Skeletal muscle tissue (tissue), 4 donors: ENCODE results near the gene CDH12. TPM values are rescaled to one million over a fixed set of nuclear protein-coding genes. Genes with fewer than 3 reads are reported as not detected.
"Not testable (repeated sequence)": the region's sequence is repeated elsewhere in the genome, so short reads cannot be mapped to it uniquely, and the experiment has no call there.

Source experiments
- H3K27ac ChIP-seq: one replicate; pipeline ENCODE4 v1.7.0; 2013; ENCODE audit warnings: mild to moderate bottlenecking, low read depth, low read length, inconsistent platforms
- H3K27me3 ChIP-seq, 3 donors: one replicate each; pipeline ENCODE4 v1.7.0; 2013; ENCODE audit warnings: low read length in 3 of 3; ENCODE audit not compliant: control insufficient read depth in 3 of 3, insufficient read depth in 3 of 3
- H3K36me3 ChIP-seq, 3 donors: one replicate each; pipeline ENCODE4 v1.7.0; 2013; ENCODE audit warnings: low read length in 3 of 3; ENCODE audit not compliant: control insufficient read depth in 3 of 3, insufficient read depth in 3 of 3
- H3K4me1 ChIP-seq, 3 donors: one replicate each; pipeline ENCODE4 v1.7.0; 2013; ENCODE audit warnings: low read length in 3 of 3, mild to moderate bottlenecking in 3 of 3; ENCODE audit not compliant: control insufficient read depth in 3 of 3, insufficient read depth in 3 of 3
- H3K4me3 ChIP-seq, 3 donors: one replicate each; pipeline ENCODE4 v1.7.0; 2013; ENCODE audit warnings: low read length in 3 of 3
- H3K9ac ChIP-seq, 3 donors: one replicate each; pipeline ENCODE4 v1.7.0; 2013; ENCODE audit warnings: low read length in 3 of 3, mild to moderate bottlenecking in 3 of 3, moderate library complexity in 2 of 3, low read depth in 1 of 3
- H3K9me3 ChIP-seq, 3 donors: one replicate each; pipeline ENCODE4 v1.7.0; 2013; ENCODE audit warnings: low read length in 3 of 3; ENCODE audit not compliant: control insufficient read depth in 3 of 3
- total RNA-seq: library from RNA; depleted of rRNA; stranded (reverse); fragments of >200 nt; gene quantifications from one replicate; pipeline ENCODE4 v1.2.3, GENCODE V29; 2014
- donor health status: Osteomylitis.

Gene CDH12
- total RNA-seq, 1 donor from 2014 or later: 1.6 TPM

DNA sequence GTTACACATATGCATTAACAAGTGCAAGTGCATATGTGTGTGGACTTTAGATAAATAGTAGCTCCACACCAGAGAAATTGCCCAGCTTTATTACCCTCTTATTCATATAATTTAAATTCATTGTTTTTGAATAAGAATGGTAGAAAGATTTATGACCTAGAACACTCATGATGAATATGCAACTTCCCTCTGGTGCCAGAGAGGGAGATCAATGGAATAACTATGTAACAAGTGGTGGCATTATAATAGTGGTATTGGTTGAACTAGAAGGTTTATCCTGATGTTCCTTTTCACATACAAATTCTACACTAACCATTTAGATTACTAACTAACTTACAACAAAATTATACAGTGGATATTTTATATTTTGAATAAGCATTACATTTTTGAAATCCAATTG is 607.4 kb downstream of the CDH12 start:
- no peak overlapping the region for H3K9ac ChIP-seq
- H3K9me3 ChIP-seq: no peaks in the 10 kb centered on the region
- H3K4me1 ChIP-seq: no peaks in the 10 kb centered on the region
- H3K27me3 ChIP-seq: no peaks in the 10 kb centered on the region
- H3K4me3 ChIP-seq: no peak overlapping the region
- H3K27ac ChIP-seq: no peak overlapping the region
- H3K36me3 ChIP-seq: no peaks in the 10 kb centered on the region

DNA sequence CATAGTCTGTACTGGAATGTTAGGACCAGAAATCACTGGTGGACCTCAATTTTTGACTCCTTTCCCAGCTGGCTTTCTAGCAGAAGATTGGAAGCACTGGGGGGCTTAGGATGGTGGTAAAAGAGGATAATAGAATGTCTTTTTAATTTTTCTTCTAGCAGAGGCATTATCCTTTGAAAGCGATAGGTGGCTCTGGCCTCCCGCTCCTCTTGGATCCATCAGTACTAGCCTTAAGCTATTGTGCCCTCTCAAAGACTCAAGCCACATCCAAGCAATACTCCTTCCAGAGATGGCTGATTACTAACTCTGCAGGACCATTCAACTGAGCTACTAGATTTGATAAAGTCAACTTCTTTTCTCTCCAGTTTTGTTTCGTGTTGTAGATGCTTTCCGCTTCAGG is 610.6 kb downstream of the CDH12 start:
- H3K9me3 ChIP-seq: no peaks in the 10 kb centered on the region
- H3K27me3 ChIP-seq: no peaks in the 10 kb centered on the region
- no peaks in the 10 kb centered on the region for H3K36me3 ChIP-seq
- no peak overlapping the region for H3K27ac ChIP-seq
- no peak overlapping the region for H3K9ac ChIP-seq
- H3K4me3 ChIP-seq: no peak overlapping the region
- no peaks in the 10 kb centered on the region for H3K4me1 ChIP-seq

DNA sequence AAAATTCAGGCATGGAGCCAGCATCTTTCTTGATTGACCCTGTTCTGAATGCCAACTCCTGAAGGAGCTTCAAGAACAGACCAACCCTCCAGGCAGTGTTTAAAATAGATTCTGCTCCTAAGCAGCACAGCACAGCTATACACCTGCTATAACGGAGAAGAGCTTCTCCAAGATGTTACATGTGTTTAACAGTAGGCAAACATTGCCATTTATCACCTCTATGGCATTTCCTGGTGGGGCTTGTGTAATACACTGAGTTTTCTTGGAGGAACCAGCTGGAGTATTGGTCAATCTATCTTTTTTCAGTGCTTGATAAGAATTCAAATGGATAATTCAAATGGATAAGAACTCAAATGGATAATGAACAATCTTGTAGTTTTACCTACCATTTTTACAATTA is 615.1 kb downstream of the CDH12 start:
- no peak overlapping the region for H3K4me3 ChIP-seq
- H3K4me1 ChIP-seq: no peaks in the 10 kb centered on the region
- H3K27me3 ChIP-seq: no peaks in the 10 kb centered on the region
- no peaks in the 10 kb centered on the region for H3K9me3 ChIP-seq
- H3K9ac ChIP-seq: no peak overlapping the region
- no peak overlapping the region for H3K27ac ChIP-seq
- no peaks in the 10 kb centered on the region for H3K36me3 ChIP-seq

DNA sequence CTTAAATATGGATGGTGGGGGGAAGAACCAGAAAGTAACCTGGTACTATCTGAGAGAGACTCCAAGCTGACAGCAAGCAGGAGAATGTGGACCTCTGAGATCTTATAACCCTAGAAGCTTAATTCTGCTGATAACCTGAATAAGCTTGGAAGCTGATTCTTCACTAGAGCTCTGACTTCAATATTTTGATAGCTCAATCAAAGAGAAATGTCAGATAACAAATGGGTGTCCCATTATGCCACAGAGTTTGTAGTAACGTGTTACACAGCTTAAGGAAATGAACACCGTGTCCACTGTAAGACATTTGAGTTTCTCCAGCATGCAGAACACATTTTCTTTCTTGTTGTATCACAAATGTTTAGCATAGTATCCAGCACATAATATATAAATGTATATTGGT is 626.7 kb downstream of the CDH12 start:
- no peaks in the 10 kb centered on the region for H3K36me3 ChIP-seq
- H3K4me1 ChIP-seq: no peaks in the 10 kb centered on the region
- H3K27ac ChIP-seq: no peak overlapping the region
- H3K9me3 ChIP-seq: no peaks in the 10 kb centered on the region
- no peaks in the 10 kb centered on the region for H3K27me3 ChIP-seq
- no peak overlapping the region for H3K9ac ChIP-seq
- H3K4me3 ChIP-seq: no peak overlapping the region

DNA sequence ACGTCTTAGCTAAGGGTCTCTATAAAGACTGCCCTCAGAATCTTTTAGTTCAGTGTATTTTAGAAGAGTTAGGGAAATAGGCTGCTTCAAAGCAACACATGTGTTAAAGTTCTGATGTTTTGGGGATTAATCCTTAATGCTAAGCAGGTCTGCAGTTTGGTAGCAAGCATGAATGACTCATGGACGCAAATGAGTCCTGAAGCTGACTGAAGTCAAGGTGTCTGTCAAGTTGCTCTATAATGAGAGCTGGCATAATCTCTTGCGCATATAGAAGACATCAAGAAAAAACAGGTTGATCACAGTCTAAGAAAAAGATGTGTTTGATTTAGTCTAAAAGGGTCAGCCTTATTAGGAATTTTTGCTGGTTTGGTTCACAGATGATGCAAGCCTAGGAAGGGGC is 630.1 kb downstream of the CDH12 start:
- Histone ChIP-seq H3K4me3 (no peak overlapping the region), H3K9me3 (no peaks in the 10 kb centered on the region), H3K27ac (no peak overlapping the region), H3K9ac (no peak overlapping the region), H3K4me1 (no peaks in the 10 kb centered on the region), H3K36me3 (no peaks in the 10 kb centered on the region), H3K27me3 (no peaks in the 10 kb centered on the region)

DNA sequence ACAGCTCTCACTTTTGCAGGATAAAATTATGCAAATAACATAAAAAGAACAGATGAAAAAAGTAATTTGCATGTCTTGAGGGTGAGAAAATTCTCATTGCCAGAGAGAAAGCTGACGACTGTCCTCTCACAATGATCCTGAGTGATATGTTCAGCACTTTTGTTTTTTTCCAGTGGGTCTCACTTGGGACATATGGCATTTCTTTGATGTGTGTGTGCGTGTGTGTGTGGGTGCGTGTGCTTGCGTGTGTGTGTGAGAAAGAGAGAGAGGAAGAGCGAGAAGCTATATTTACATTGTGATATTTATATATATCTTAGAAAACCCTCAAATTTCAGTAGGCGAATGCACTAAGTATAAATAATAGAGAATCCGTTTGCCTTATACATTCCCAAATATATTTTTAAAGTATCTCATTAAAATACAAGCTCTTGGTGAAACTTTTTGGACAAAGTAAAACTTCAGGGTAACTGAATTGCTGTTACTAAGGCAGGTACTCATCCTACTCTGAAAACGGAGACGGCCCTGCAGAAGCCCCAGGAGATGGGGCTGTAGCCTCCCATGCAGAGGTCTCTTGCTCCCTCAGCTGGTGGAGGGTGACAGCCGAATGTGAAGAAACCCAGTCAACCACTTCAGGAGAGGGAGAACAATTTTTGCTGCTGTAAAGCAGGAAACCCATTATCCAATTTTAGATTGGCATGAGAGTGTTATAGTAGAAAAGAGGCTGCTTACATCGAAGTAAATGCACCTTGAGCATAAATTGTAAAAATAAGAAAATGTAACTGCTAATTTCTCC is 639.2 kb downstream of the CDH12 start:
- not testable (repeated sequence) for H3K36me3 ChIP-seq, H3K9me3 ChIP-seq, H3K4me3 ChIP-seq, H3K27me3 ChIP-seq, H3K4me1 ChIP-seq, H3K27ac ChIP-seq, H3K9ac ChIP-seq

DNA sequence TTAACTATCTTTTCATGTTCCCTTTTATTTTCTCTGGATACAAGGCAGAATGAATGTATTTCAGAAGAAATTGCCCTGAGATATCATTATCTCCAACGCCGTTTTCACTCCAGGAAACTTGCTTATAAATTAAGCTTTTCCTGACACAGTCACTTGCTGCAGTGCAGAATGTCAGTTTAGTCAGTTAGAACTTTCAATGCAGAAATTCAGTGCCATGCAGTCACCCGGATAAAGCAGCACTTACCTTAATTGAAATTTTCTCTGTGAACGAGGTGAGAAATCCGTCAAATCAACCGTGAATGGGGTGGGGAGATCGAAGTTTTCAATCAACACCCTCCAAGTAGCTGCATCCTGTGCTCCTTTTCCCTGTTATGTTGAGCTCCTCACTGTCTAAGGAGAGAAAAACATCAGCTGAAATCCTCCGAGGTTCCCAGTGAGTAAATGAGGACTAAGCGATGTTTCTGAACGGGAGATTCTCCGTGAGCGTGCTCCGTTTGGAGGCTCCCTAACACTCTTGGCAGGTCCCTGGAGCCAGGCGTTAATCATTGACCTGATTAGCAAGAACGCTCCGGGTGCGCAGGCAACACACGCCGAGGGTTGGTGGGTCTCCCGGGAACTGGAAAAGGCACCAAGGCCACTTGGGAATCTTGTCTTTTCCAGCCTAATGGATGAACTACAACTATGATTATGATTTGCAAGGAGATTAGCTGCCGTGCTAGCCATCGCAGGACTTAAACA is 640.7 kb downstream of the CDH12 start:
- not testable (repeated sequence) for H3K9me3 ChIP-seq, H3K27ac ChIP-seq, H3K9ac ChIP-seq, H3K4me3 ChIP-seq, H3K36me3 ChIP-seq, H3K4me1 ChIP-seq, H3K27me3 ChIP-seq

DNA sequence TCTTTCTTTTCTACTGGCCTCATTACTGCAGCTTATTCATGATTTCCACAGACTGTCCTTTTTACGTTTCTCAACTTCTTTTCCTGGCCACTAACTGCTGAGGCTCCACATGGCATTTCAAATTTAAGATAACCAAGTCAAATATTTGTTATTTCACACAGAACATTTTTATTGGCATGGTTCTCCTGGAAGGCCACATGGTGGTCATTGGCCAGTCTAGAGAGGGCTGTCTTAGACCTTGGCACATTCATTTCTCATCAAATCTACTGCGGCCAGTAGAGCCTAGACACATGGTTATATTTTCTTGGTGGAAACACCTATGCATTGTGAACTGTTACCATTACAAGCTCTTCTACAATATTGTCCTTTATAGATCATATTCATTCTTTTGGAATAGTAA is 644.7 kb downstream of the CDH12 start:
- not testable (repeated sequence) for H3K36me3 ChIP-seq, H3K4me3 ChIP-seq, H3K27ac ChIP-seq, H3K27me3 ChIP-seq, H3K4me1 ChIP-seq, H3K9ac ChIP-seq, H3K9me3 ChIP-seq

DNA sequence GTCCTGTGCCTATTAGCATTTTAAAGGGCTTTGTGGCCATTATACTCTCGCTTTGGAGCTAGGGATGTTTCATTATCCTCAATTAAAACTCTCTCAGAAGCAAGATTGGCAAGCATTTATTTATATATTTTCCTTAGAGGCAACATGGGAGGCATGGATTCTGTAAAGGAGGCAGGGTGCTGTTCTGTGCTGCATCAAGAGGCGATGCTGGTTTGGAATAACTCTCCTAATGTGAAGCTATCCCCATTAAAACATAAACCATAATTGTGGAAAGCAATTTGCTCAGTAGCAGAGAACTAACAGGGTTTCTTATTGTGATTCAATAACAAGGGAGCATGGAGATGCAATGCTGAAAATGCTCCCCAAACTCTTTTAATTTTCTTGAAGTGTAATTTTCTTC is 664.5 kb downstream of the CDH12 start:
- not testable (repeated sequence) for H3K27ac ChIP-seq, H3K9me3 ChIP-seq, H3K9ac ChIP-seq, H3K4me1 ChIP-seq, H3K4me3 ChIP-seq, H3K36me3 ChIP-seq, H3K27me3 ChIP-seq

DNA sequence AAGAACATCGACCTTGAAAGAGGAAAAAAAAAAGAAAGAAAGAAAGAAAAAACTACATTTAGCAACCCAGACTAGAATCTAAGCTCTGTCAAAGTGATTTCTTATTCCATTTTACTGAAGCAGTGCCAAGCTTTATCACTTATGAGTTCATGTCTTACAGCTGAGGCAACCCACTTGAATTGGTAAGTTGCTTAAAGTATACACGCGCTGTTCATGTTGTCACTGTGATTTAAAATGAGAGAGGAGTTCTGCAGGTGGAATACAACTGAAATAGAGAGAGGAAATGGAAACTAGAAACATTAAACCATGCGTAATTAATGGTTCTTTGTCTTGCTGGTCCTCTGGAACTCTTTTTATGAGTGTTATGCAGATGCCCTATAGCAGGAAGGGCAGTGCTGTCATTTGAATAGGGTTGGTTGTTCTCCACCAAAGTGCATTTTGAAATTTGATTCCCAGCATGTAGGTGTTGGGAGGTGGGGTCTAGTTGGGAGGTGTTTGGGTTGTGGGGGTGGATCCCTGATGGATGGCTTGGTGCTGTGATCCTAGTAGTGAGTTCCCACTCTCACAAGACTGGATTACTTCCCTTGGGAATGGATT is 665.4 kb downstream of the CDH12 start:
- H3K36me3 ChIP-seq, H3K9ac ChIP-seq, H3K4me3 ChIP-seq, H3K27me3 ChIP-seq, H3K9me3 ChIP-seq, H3K4me1 ChIP-seq, H3K27ac ChIP-seq: not testable (repeated sequence)
